ENCODE measurements around the gene RHBG.

DNA sequence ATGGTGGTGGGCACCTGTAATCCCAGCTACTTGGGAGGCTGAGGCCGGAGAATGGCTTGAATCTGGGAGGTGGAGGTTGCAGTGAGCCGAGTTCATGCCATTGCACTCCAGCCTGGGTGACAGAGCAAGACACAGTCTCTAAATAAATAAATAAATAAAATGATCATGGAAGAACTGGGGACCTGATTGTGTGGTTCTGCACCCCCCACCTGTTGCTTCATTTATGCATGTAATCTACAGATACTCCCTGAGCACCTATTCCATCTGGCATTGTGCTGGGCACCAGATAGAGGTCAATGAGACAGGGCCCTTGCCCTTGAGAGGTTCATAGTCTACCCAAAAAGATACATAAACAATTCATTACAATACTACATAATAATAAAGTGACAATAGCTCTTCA is 11.0 kb upstream of the RHBG start:
- TF ChIP-seq POLR2A (IDR thresholded peaks at IDR 0.05), result no peak
- TF ChIP-seq, protein P1, sequence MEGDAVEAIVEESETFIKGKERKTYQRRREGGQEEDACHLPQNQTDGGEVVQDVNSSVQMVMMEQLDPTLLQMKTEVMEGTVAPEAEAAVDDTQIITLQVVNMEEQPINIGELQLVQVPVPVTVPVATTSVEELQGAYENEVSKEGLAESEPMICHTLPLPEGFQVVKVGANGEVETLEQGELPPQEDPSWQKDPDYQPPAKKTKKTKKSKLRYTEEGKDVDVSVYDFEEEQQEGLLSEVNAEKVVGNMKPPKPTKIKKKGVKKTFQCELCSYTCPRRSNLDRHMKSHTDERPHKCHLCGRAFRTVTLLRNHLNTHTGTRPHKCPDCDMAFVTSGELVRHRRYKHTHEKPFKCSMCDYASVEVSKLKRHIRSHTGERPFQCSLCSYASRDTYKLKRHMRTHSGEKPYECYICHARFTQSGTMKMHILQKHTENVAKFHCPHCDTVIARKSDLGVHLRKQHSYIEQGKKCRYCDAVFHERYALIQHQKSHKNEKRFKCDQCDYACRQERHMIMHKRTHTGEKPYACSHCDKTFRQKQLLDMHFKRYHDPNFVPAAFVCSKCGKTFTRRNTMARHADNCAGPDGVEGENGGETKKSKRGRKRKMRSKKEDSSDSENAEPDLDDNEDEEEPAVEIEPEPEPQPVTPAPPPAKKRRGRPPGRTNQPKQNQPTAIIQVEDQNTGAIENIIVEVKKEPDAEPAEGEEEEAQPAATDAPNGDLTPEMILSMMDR (IDR thresholded peaks at IDR 0.05), result no peak
